WTC11 (cell line): Measurements from ENCODE around the gene MTCL1. TPM values are rescaled to one million over a fixed set of nuclear protein-coding genes. Genes with fewer than 3 reads are reported as not detected.

Experiments used
- ATAC-seq: fragments of 200-7000 bp; cut with Tn5 transposase; 2 replicates; pipeline ENCODE4 v1.10.0; 2021; ENCODE audit warnings: mild to moderate bottlenecking, moderate library complexity
- CTCF ChIA-PET: fragments of 300-600 bp; sonication (Branson Sonifier 250); formaldehyde crosslinking; loops from one replicate; lab custom pipeline; 2021; ENCODE audit warnings: antibody characterized with exemption; lab: Charles Lee
- POLR2A ChIA-PET: fragments of 350-600 bp; sonication (Branson Sonifier 250); formaldehyde crosslinking; loops from one replicate; lab custom pipeline; 2021; ENCODE audit warnings: antibody characterized with exemption; lab: Charles Lee
- DNase-seq: peaks from one replicate; pipeline ENCODE4 v3.0.0; 2021; ENCODE audit warnings: low spot score
- H3K27ac Mint-ChIP-seq: 2 replicates; pipeline ENCODE4 v1.8.0; 2021; ENCODE audit warnings: mixed read lengths
- H3K27me3 Mint-ChIP-seq: 2 replicates; pipeline ENCODE4 v1.8.0; 2021; ENCODE audit warnings: low read depth, mild to moderate bottlenecking, moderate library complexity, mixed read lengths
- H3K36me3 Mint-ChIP-seq: 2 replicates; pipeline ENCODE4 v1.8.0; 2021; ENCODE audit warnings: mixed read lengths
- H3K4me1 Mint-ChIP-seq: 2 replicates; pipeline ENCODE4 v1.8.0; 2022; ENCODE audit warnings: mixed read lengths
- H3K4me3 Mint-ChIP-seq: 2 replicates; pipeline ENCODE4 v1.8.0; 2021; ENCODE audit warnings: mild to moderate bottlenecking, moderate library complexity, mixed read lengths
- H3K9me3 Mint-ChIP-seq: 2 replicates; pipeline ENCODE4 v1.8.0; 2021; ENCODE audit warnings: mixed read lengths
- ATF1 ChIP-seq: sonication (generic); formaldehyde crosslinking; IDR thresholded peaks from 2 replicates; pipeline ENCODE4 v1.8.1; 2023; ENCODE audit warnings: mild to moderate bottlenecking, moderate library complexity, missing genetic modification reagents
- ESRRA ChIP-seq: sonication (generic); formaldehyde crosslinking; IDR thresholded peaks from 2 replicates; pipeline ENCODE4 v1.8.1; 2022; ENCODE audit warnings: mild to moderate bottlenecking, missing genetic modification reagents, borderline replicate concordance
- FOXK1 ChIP-seq: sonication (generic); formaldehyde crosslinking; IDR thresholded peaks from 2 replicates; pipeline ENCODE4 v1.8.0; 2022; ENCODE audit warnings: mild to moderate bottlenecking, moderate library complexity, missing genetic modification reagents
- NFYB ChIP-seq: sonication (generic); formaldehyde crosslinking; conservative IDR thresholded peaks from 2 replicates; pipeline ENCODE4 v1.8.0; 2022; ENCODE audit warnings: low read depth, missing genetic modification reagents
- NR1H2 ChIP-seq: sonication (generic); formaldehyde crosslinking; IDR thresholded peaks from 2 replicates; pipeline ENCODE4 v1.9.0; 2021; ENCODE audit warnings: mild to moderate bottlenecking, moderate library complexity, missing genetic modification reagents
- NR2C2 ChIP-seq: sonication (generic); formaldehyde crosslinking; IDR thresholded peaks from 2 replicates; pipeline ENCODE4 v1.8.0; 2022; ENCODE audit warnings: mild to moderate bottlenecking, missing genetic modification reagents
- SP1 ChIP-seq: sonication (generic); formaldehyde crosslinking; conservative IDR thresholded peaks from 2 replicates; pipeline ENCODE4 v1.8.1; 2022; ENCODE audit warnings: missing genetic modification reagents
- TCF7 ChIP-seq: sonication (generic); formaldehyde crosslinking; IDR thresholded peaks from 2 replicates; pipeline ENCODE4 v1.8.0; 2022; ENCODE audit warnings: mild to moderate bottlenecking, low read depth, missing genetic modification reagents, moderate library complexity
- ZNF121 ChIP-seq: sonication (generic); formaldehyde crosslinking; IDR thresholded peaks from 2 replicates; pipeline ENCODE4 v1.8.0; 2023; ENCODE audit warnings: missing genetic modification reagents
- ZNF396 ChIP-seq: fragments of 250-450 bp; sonication (Bioruptor Pico); IDR thresholded peaks from 2 replicates; pipeline ENCODE4 v1.8.0; 2021; ENCODE audit warnings: mild to moderate bottlenecking, moderate library complexity, borderline replicate concordance
- ZNF416 ChIP-seq: fragments of 250-450 bp; sonication (Bioruptor Pico); IDR thresholded peaks from 2 replicates; pipeline ENCODE4 v1.9.0; 2021; ENCODE audit warnings: mild to moderate bottlenecking, inconsistent platforms
- total RNA-seq: library from RNA; stranded (reverse); gene quantifications from 3 replicates; pipeline ENCODE4 v1.2.3, GENCODE V29; 2021
- TF ChIP-seq, protein P1 (sequence below): sonication (generic); formaldehyde crosslinking; IDR thresholded peaks from 2 replicates; pipeline ENCODE4 v1.8.1; 2023; ENCODE audit warnings: mild to moderate bottlenecking, moderate library complexity, missing genetic modification reagents
- TF ChIP-seq, protein P2 (sequence below): fragments of 250-450 bp; sonication (Bioruptor Pico); IDR thresholded peaks from 2 replicates; pipeline ENCODE4 v1.9.0; 2021; ENCODE audit warnings: mild to moderate bottlenecking
- TF ChIP-seq, protein P3 (sequence below): fragments of 250-450 bp; sonication (Bioruptor Pico); conservative IDR thresholded peaks from 2 replicates; pipeline ENCODE4 v1.9.0; 2021; ENCODE audit warnings: mild to moderate bottlenecking
- TF ChIP-seq, protein P4 (sequence below): sonication (generic); formaldehyde crosslinking; IDR thresholded peaks from 2 replicates; pipeline ENCODE4 v1.8.1; 2022; ENCODE audit warnings: low read depth, missing genetic modification reagents, borderline replicate concordance
- TF ChIP-seq, protein P5 (sequence below): sonication (generic); formaldehyde crosslinking; IDR thresholded peaks from 2 replicates; pipeline ENCODE4 v1.8.1; 2023; ENCODE audit warnings: mild to moderate bottlenecking, missing genetic modification reagents

MTCL1 gene
- total RNA-seq, 1 experiment from 2014 or later, result 64.3 TPM

DNA sequence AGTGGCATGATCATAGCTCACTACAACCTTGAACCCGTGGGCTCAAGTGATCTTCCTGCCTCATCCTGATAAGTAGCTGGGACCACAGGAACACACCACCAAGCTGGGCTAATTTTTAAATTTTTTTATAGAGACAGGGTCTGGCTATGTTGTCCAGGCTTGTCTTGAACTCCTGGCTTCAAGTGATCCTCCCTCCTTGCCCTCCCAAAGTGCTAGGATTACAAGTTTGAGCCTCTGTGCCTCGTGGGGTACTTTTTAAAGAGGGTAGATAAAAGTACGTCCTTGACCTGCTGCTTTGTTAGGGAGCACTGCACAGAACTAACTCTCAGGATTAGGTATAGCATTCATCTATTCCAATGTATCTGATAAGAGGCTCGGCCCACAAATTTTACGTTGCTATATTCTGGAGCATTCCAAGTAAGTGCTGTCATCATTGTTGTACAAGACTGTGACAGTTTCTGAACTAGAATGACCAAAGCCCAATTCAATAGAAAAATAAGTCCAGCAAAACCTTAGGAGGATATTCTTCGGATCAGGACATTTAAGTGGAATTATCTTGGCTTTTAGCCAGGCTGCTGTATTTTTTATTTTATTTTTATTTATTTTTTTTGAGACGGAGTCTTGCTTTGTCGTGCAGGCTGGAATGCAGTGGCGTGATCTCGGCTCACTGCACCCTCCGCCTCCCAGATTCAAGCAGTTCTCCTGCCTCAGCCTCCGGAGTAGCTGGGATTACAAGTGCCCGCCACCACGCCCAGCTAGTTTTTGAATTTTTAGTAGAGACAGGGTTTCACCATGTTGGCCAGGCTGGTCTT, 4.1 kb downstream of the MTCL1 start:
- POLR2A ChIA-PET, result no interaction called here
- H3K27me3 Mint-ChIP-seq, result peaks cover 6% of the 10 kb centered on the region
- H3K27ac Mint-ChIP-seq, result peak overlapping the region; percentile 38
- peaks cover 17% of the 10 kb centered on the region for H3K36me3 Mint-ChIP-seq
- TF ChIP-seq ZNF121, result peak; percentile 42; the same call in 1 of the 2 replicates
- TF ChIP-seq NR1H2, result no peak
- 0 out of 2 replicates have a peak, but pooled peaks cover 7% of the 10 kb centered on the region for H3K9me3 Mint-ChIP-seq
- DNase-seq (no peak), ATAC-seq (no peak)
- peak overlapping the region; percentile 99; the same call in 1 of the 2 replicates for H3K4me3 Mint-ChIP-seq
- CTCF ChIA-PET, result interaction anchor here (5.1 kb wide), 1 partner anchor 278 kb away, joined by 28 read pairs; no protein-coding TSS in a partner anchor
- H3K4me1 Mint-ChIP-seq, result peaks cover 52% of the 10 kb centered on the region

DNA sequence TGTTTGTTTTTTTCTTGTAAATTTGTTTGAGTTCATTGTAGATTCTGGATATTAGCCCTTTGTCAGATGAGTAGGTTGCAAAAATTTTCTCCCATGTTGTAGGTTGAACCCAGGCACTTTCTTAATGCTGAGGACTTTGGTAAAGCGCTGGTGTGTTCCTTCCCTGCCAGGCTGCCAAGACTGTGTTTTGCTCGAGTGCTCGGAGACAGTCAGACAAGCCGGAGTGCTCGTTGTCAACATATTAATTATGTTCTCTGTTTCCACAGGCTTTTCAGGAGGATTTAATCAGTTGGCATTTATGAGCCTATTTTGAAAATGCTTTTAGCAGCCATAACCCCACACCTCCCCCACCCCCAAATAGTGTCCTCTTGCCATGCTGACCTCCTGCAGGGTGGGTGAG, 6.4 kb downstream of the MTCL1 start:
- peaks cover 65% of the 10 kb centered on the region for H3K4me1 Mint-ChIP-seq
- ChIA-PET POLR2A (no interaction called here), CTCF (interaction anchor here (0.8 kb wide), 1 partner anchor 15 kb away, joined by 3 read pairs; no protein-coding TSS in a partner anchor)
- peaks cover 30% of the 10 kb centered on the region for H3K36me3 Mint-ChIP-seq
- H3K27me3 Mint-ChIP-seq, result peaks cover 5% of the 10 kb centered on the region
- 0 out of 2 replicates have a peak, but pooled peaks cover 7% of the 10 kb centered on the region for H3K9me3 Mint-ChIP-seq
- ATAC-seq (no peak), DNase-seq (no peak)
- no peak for TF ChIP-seq NFYB (CRISPR knock-in tag)
- TF ChIP-seq, protein P1, sequence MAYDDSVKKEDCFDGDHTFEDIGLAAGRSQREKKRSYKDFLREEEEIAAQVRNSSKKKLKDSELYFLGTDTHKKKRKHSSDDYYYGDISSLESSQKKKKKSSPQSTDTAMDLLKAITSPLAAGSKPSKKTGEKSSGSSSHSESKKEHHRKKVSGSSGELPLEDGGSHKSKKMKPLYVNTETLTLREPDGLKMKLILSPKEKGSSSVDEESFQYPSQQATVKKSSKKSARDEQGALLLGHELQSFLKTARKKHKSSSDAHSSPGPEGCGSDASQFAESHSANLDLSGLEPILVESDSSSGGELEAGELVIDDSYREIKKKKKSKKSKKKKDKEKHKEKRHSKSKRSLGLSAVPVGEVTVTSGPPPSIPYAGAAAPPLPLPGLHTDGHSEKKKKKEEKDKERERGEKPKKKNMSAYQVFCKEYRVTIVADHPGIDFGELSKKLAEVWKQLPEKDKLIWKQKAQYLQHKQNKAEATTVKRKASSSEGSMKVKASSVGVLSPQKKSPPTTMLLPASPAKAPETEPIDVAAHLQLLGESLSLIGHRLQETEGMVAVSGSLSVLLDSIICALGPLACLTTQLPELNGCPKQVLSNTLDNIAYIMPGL (CRISPR knock-in tag), result no peak
- TF ChIP-seq ESRRA (CRISPR knock-in tag), result no peak
- TF ChIP-seq, protein P2, sequence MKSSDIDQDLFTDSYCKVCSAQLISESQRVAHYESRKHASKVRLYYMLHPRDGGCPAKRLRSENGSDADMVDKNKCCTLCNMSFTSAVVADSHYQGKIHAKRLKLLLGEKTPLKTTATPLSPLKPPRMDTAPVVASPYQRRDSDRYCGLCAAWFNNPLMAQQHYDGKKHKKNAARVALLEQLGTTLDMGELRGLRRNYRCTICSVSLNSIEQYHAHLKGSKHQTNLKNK (CRISPR knock-in tag), result no peak
- no peak for TF ChIP-seq NR2C2 (CRISPR knock-in tag)
- TF ChIP-seq NR1H2, result no peak
- no peak for TF ChIP-seq FOXK1 (CRISPR knock-in tag)
- no peak for TF ChIP-seq ZNF416 (CRISPR knock-in tag)
- TF ChIP-seq ATF1 (CRISPR knock-in tag), result no peak
- no peak overlapping the region for H3K4me3 Mint-ChIP-seq
- H3K27ac Mint-ChIP-seq, result peak overlapping the region; percentile 30; the same call in 1 of the 2 replicates

DNA sequence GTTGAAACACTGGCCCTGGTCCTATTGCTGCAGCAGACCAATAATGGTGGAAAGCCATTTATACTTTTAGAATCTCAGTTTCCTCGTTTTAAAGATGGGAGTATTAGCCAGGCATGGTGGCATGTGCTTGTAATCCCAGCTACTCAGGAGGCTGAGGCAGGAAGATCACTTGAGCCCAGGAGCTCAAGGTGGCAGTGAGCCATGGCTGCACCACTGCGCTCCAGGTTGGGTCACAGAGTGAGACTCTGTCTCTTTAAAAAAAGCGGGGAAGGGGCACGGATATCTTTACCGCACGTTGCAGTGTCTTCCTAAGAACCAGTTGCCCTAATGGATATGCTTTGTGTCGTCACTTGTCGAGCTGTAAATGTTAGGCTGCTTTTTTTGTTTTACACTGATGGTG, 8.3 kb downstream of the MTCL1 start:
- ChIA-PET POLR2A (no interaction called here), CTCF (interaction anchor here (0.8 to 1.5 kb wide), 3 partner anchors 10 to 269 kb away, joined by 3 read pairs; no protein-coding TSS in a partner anchor)
- Mint-ChIP-seq H3K36me3 (peaks cover 37% of the 10 kb centered on the region), H3K4me3 (no peak overlapping the region), H3K9me3 (0 out of 2 replicates have a peak, but pooled peaks cover 7% of the 10 kb centered on the region), H3K27me3 (no peaks in the 10 kb centered on the region), H3K4me1 (peaks cover 69% of the 10 kb centered on the region), H3K27ac (peak overlapping the region; percentile 76; the same call in 1 of the 2 replicates)
- TF ChIP-seq, protein P3, sequence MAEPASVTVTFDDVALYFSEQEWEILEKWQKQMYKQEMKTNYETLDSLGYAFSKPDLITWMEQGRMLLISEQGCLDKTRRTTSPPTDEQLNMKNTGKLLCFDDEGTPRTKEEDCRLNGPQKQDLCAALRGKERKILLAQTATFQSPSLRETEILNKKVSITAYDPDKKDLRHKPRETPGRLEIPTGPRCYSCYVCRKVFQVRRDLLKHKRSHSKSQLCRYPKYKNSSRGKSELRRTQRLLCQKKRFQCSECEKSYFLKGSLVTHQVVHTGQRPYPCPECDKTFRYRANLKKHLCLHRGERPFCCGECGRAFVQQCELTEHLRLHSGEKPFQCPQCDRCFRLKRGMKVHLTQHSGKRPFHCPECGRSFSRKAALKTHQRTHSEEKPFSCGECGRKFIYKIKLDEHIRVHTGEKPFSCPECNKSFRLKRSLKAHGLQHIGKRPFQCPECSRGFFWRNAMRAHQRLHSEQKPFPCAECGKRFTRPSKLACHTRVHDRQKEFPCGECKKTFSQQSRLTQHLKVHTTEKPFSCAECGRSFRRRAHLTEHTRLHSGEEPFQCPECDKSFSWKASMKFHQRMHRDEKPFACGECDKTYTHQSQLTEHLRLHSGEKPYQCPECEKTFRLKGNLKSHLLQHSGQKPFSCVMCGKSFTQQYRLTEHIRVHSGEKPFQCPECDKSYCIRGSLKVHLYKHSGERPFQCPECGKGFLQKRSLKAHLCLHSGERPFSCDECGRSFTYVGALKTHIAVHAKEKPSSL, result no peak
- TF ChIP-seq, protein P4, sequence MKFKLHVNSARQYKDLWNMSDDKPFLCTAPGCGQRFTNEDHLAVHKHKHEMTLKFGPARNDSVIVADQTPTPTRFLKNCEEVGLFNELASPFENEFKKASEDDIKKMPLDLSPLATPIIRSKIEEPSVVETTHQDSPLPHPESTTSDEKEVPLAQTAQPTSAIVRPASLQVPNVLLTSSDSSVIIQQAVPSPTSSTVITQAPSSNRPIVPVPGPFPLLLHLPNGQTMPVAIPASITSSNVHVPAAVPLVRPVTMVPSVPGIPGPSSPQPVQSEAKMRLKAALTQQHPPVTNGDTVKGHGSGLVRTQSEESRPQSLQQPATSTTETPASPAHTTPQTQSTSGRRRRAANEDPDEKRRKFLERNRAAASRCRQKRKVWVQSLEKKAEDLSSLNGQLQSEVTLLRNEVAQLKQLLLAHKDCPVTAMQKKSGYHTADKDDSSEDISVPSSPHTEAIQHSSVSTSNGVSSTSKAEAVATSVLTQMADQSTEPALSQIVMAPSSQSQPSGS (CRISPR knock-in tag), result no peak
- TF ChIP-seq, protein P5, sequence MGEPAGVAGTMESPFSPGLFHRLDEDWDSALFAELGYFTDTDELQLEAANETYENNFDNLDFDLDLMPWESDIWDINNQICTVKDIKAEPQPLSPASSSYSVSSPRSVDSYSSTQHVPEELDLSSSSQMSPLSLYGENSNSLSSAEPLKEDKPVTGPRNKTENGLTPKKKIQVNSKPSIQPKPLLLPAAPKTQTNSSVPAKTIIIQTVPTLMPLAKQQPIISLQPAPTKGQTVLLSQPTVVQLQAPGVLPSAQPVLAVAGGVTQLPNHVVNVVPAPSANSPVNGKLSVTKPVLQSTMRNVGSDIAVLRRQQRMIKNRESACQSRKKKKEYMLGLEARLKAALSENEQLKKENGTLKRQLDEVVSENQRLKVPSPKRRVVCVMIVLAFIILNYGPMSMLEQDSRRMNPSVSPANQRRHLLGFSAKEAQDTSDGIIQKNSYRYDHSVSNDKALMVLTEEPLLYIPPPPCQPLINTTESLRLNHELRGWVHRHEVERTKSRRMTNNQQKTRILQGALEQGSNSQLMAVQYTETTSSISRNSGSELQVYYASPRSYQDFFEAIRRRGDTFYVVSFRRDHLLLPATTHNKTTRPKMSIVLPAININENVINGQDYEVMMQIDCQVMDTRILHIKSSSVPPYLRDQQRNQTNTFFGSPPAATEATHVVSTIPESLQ (CRISPR knock-in tag), result no peak
- TF ChIP-seq TCF7 (CRISPR knock-in tag) (no peak), ZNF396 (CRISPR knock-in tag) (no peak), SP1 (CRISPR knock-in tag) (0 out of 2 replicates have a peak, but pooled peaks have one; percentile 23)
- ATAC-seq (no peak), DNase-seq (no peak)
